Memory B cell (primary cell): ENCODE results near the gene SCMH1.

Source experiments
- ATAC-seq: fragments of 150-1000 bp; cut with Tn5 transposase; 2 replicates; pipeline ENCODE4 v1.10.0; 2021; ENCODE audit warnings: low read depth, mild to moderate bottlenecking, moderate library complexity
- DNase-seq, 2 donors: peaks; one replicate each; pipeline ENCODE4 v3.0.0; 2022; ENCODE audit warnings: low spot score in 2 of 2
- H3K27ac Mint-ChIP-seq: one replicate; pipeline ENCODE4 v1.8.0; 2022; ENCODE audit warnings: mild to moderate bottlenecking, moderate library complexity, mixed read lengths
- H3K27me3 Mint-ChIP-seq: one replicate; pipeline ENCODE4 v1.8.0; 2022; ENCODE audit warnings: mixed read lengths
- H3K36me3 Mint-ChIP-seq: one replicate; pipeline ENCODE4 v1.8.0; 2022; ENCODE audit warnings: mild to moderate bottlenecking, mixed read lengths
- H3K4me1 Mint-ChIP-seq: one replicate; pipeline ENCODE4 v1.8.0; 2022; ENCODE audit warnings: mixed read lengths
- H3K4me3 Mint-ChIP-seq: one replicate; pipeline ENCODE4 v1.8.0; 2022; ENCODE audit warnings: mild to moderate bottlenecking, moderate library complexity, mixed read lengths
- H3K9me3 Mint-ChIP-seq: one replicate; pipeline ENCODE4 v1.8.0; 2022; ENCODE audit warnings: mixed read lengths

The SCMH1 gene

DNA sequence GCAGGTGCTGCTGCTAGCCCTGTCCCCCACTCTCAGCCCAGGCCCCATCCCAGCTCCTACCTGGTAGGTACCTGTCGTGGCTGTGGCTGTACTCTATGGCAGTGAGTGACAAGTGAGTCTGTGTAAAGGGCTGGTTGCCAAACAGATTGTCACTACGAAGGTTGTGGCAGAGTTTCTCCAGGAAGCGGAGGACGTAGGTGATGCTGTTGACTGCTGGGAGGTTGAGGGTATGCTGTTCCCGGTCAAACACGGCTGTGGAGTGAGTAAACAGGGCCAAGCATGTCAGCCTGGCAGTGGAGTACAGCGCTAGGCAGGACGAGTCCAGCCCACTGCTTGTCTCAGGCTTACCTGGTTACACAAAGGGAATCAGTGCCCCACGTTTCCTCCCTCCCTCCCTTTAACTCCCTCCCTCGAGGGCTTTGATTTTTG is 195.7 kb downstream of the SCMH1 start:
- H3K4me1 Mint-ChIP-seq = no peaks in the 10 kb centered on the region
- no peak overlapping the region for H3K27ac Mint-ChIP-seq
- DNase-seq = no peak
- H3K36me3 Mint-ChIP-seq = peaks cover 39% of the 10 kb centered on the region
- no peaks in the 10 kb centered on the region for H3K9me3 Mint-ChIP-seq
- no peak overlapping the region for H3K4me3 Mint-ChIP-seq
- ATAC-seq = no peak
- H3K27me3 Mint-ChIP-seq = no peaks in the 10 kb centered on the region

DNA sequence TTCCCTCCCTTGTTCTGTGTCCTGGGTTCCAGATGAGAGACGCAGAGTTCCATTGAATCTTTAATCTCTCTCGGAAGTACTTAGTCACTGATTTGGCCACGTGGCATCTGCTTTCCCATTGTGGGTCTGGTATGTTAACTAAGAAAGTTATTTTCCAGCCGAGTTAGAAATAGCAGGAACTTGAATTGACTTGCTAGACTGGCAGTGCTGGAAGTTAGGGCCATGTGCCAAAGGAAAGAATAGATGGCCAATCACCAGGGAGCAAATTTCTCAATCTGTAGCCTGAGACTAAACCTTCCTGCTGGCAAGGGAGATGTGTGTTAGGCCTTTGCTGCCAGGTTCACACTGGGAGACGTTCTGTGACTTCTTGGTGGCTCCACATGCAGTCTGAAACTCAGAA is 196.4 kb downstream of the SCMH1 start:
- Mint-ChIP-seq H3K4me1 (no peaks in the 10 kb centered on the region), H3K27ac (no peak overlapping the region), H3K9me3 (no peaks in the 10 kb centered on the region), H3K4me3 (no peak overlapping the region), H3K36me3 (peaks cover 39% of the 10 kb centered on the region), H3K27me3 (no peaks in the 10 kb centered on the region)
- DNase-seq (no peak), ATAC-seq (no peak)

DNA sequence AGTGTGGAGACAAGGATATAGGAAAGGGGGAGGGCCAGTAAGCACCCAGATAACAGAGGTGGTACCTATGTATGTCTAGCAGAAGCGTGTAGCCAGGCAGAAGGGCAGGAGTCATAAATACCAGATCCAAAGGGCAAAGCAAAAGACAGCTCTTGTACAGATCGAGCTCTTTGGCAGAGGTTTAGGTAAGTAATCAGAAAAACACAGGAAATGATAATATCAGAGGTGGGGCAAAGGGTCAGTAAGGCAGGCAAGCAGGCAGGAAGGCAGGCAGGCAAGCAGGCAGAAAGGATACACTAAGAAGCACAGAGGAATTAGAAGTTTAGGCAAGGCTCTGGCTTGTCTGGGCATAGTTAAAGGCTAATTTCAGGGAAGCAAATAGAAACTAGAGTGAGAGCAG is 197.9 kb downstream of the SCMH1 start:
- no peak for ATAC-seq
- no peaks in the 10 kb centered on the region for H3K9me3 Mint-ChIP-seq
- no peak overlapping the region for H3K4me3 Mint-ChIP-seq
- DNase-seq = no peak
- H3K36me3 Mint-ChIP-seq = peaks cover 38% of the 10 kb centered on the region
- H3K27ac Mint-ChIP-seq = no peak overlapping the region
- H3K27me3 Mint-ChIP-seq = no peaks in the 10 kb centered on the region
- no peaks in the 10 kb centered on the region for H3K4me1 Mint-ChIP-seq

DNA sequence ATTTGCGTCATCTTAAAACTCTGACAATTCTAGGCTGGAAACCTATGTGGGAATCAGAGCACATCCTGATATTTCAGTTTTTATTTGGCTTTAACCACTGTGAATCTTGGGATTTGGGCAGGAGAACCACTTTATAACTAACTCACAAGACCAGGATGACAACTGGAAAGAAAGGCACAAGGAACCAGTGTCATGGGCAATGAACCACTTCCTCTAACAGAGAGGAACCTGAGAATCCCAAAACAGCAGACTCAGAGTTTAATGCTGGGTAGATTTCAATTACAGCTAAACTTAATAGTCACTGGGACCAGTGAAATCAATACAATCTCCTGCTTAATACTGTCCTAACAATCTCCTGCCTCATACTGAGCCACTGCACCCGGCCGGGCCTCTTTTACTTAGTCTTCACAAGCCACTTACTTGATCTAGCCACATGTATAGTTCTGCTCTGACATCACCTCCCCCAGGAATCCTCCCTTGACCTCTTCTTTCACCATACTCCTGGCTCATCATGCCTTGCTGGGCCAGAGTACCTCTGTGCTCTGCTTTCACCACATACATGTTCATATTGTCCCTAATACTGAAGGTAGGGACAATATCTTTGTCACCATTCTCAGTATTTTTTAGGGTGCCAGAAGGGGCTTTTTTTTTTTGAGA is 200.4 kb downstream of the SCMH1 start:
- Mint-ChIP-seq H3K27me3 (no peaks in the 10 kb centered on the region), H3K36me3 (peaks cover 22% of the 10 kb centered on the region), H3K4me3 (no peak overlapping the region), H3K4me1 (no peaks in the 10 kb centered on the region), H3K27ac (no peak overlapping the region), H3K9me3 (no peaks in the 10 kb centered on the region)
- ATAC-seq = no peak
- no peak for DNase-seq

DNA sequence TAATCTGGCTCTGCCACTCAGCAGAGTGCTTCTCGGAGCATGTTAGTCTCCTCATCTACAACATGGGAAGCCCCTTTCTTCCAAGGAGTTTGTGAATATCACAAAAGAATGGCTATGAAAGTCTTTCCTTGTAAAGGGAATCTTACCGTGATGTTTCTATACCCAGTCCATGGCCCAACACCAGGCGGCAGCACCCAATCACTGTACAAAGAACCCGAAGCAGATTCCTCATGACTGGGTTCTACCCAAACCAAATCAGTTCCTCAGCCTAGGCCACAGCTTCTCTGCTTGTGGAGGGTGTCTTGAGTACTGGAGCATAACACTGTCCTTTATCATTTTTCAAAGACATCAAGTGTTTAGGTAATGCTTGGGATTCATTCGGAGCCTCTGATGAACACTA is 204.0 kb downstream of the SCMH1 start:
- H3K4me3 Mint-ChIP-seq = no peak overlapping the region
- DNase-seq (no peak), ATAC-seq (no peak)
- H3K4me1 Mint-ChIP-seq = no peaks in the 10 kb centered on the region
- H3K27ac Mint-ChIP-seq = no peak overlapping the region
- H3K9me3 Mint-ChIP-seq = no peaks in the 10 kb centered on the region
- H3K36me3 Mint-ChIP-seq = peaks cover 14% of the 10 kb centered on the region
- H3K27me3 Mint-ChIP-seq = no peaks in the 10 kb centered on the region

DNA sequence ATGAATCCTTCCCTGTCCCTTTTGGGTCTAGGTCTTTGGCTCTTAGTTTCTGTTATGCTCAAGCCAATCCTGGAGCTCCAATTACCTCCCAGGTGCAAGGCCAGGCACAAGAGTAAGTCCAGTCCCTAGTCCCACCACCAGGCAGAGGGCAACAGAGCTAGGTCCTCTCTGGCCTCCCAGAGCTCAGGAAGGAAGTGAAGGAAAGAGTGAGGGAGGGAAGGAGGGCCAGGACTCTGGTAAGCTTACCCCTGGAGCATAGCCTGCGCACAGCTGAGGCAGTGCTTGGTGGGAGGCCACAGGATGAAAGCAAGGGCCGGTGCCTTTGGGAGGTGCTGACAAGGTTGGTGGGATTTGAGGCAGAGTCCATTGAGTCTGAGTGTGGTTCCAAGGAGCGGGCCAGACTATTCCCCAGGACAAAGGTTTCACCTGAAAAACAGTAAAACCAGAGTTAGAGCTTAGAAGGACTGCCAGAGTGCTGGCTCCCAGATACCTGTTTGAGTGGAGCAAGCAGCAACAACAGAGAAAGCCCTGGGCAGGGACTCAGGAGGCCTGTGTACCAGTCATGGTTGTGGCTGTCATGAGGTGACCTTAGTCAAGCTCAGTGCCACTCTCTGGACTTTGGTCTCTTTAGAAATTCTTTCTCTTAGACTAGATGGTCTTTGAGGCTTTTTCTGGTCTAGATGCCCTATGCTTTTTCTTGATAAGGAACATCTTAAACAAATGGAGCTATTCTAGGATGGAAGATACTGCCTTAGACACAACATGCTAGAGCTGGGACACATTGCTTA is 204.8 kb downstream of the SCMH1 start:
- Mint-ChIP-seq H3K4me3 (no peak overlapping the region), H3K9me3 (no peaks in the 10 kb centered on the region), H3K36me3 (peaks cover 15% of the 10 kb centered on the region), H3K27me3 (no peaks in the 10 kb centered on the region), H3K27ac (no peak overlapping the region), H3K4me1 (peaks cover under 1% of the 10 kb centered on the region)
- ATAC-seq = no peak
- DNase-seq = no peak

DNA sequence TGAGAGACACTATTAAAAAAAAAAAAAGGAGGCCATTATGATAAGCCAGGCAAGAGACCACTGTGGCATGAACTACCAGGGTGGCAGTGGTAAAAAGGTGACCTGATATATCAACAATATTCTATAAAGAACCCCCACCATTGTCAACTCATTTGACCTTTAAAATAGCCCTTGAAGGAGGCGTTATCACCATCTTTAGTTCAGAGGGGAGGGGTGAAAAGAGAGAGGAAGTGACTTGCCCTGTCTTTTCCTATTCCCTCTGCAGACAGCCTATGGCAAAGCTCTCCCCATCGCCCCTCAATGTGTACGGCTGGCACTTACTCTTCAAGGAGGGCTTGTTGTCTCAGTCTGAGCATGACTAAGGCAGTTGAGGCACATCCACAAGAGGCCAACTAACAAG is 208.8 kb downstream of the SCMH1 start:
- ATAC-seq = no peak
- Mint-ChIP-seq H3K36me3 (peaks cover 26% of the 10 kb centered on the region), H3K27me3 (no peaks in the 10 kb centered on the region), H3K9me3 (peaks cover 2% of the 10 kb centered on the region), H3K4me1 (peaks cover 3% of the 10 kb centered on the region), H3K27ac (no peak overlapping the region), H3K4me3 (no peak overlapping the region)
- no peak for DNase-seq

DNA sequence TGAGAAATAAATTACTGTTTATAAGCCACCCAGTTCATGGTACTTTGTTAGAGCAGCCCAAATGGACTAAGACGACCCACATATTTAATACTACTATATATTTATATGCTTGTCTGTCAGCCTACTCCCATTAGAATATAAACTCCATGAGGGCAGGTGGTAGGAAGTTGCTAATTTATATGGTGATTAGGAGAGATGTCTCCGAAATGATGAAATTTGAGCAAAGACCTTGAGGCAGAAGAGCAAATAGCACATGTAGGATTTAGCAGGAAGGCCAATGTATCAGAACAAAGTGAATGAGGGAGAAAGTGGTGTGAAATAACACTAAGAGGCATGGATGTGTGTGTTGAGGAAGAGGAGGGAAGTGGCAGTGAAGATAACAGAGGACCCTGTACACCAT is 210.0 kb downstream of the SCMH1 start:
- H3K27ac Mint-ChIP-seq = no peak overlapping the region
- H3K27me3 Mint-ChIP-seq = no peaks in the 10 kb centered on the region
- H3K9me3 Mint-ChIP-seq = peaks cover 2% of the 10 kb centered on the region
- H3K4me1 Mint-ChIP-seq = peaks cover 3% of the 10 kb centered on the region
- no peak overlapping the region for H3K4me3 Mint-ChIP-seq
- no peak for DNase-seq
- ATAC-seq = no peak
- peaks cover 32% of the 10 kb centered on the region for H3K36me3 Mint-ChIP-seq

DNA sequence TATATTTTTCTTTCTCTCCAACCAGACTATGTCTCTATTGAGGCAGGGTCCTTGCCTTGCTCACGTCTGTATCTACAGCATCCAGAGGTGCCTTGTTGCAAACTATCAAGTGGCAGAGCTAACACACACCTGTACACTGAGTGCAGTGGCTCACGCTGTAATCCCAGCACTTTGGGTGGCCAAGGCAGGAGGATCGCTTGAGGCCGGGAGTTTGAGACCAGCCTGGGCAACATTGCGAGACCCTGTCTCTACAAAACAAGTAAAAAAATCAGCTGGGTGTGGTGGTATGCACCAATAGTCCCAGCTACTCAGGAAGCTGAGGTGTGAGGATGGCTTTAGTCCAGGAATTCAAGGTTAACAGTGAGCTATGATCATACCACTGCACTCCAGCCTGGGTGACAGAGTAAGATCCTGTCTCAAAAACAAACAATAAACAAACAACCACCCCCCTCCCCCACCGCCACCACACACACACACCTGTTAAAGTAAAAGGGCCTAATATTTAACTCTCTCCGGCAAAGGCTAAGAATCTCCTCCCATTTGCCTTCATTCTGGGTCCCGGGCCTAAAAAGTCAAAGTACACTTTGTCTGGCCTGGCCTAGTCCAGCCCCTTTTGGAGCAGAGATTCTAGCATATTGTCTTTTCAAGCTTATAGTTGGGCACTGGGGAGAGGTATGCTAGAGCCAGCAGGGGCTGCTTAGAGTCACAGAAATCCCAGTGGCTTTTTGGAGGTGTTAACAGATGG is 211.1 kb downstream of the SCMH1 start:
- DNase-seq = no peak
- H3K4me3 Mint-ChIP-seq = no peak overlapping the region
- peaks cover 2% of the 10 kb centered on the region for H3K9me3 Mint-ChIP-seq
- peaks cover 32% of the 10 kb centered on the region for H3K36me3 Mint-ChIP-seq
- peaks cover 10% of the 10 kb centered on the region for H3K4me1 Mint-ChIP-seq
- ATAC-seq = no peak
- H3K27ac Mint-ChIP-seq = no peak overlapping the region
- no peaks in the 10 kb centered on the region for H3K27me3 Mint-ChIP-seq

DNA sequence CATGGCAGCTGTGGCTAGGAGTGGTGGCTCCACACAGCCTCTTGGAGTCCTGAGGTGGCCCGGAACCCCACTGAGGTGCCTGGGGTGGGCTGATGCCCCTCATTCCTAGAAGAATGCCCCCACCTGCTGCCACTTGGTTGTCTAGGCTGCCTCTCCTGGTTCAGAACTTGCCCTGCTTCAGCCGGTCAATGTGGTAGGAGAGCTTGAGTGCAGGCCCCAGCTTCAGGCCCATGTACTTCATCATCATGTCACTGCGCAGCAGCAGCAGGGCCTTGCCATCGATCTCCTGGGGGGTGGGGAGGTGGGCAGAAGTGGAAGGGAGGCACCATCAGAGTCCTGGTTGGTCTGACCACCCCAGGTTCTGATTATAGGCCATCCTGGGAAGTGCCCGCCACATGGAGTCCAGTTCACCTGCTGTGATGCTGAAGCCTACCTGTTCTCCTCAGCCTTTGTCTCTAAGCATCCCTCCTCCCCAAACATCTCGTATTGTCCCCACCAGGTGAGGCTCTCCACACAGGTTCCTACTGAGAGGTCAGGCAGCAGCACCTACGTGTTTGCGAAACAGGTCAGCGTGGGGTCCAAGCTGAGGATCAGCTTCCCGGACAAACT is 214.0 kb downstream of the SCMH1 start:
- Mint-ChIP-seq H3K4me3 (no peak overlapping the region), H3K27ac (peak overlapping the region; percentile 53), H3K9me3 (peaks cover 2% of the 10 kb centered on the region), H3K27me3 (no peaks in the 10 kb centered on the region), H3K36me3 (peaks cover 29% of the 10 kb centered on the region), H3K4me1 (peaks cover 19% of the 10 kb centered on the region)
- DNase-seq (no peak), ATAC-seq (no peak)

DNA sequence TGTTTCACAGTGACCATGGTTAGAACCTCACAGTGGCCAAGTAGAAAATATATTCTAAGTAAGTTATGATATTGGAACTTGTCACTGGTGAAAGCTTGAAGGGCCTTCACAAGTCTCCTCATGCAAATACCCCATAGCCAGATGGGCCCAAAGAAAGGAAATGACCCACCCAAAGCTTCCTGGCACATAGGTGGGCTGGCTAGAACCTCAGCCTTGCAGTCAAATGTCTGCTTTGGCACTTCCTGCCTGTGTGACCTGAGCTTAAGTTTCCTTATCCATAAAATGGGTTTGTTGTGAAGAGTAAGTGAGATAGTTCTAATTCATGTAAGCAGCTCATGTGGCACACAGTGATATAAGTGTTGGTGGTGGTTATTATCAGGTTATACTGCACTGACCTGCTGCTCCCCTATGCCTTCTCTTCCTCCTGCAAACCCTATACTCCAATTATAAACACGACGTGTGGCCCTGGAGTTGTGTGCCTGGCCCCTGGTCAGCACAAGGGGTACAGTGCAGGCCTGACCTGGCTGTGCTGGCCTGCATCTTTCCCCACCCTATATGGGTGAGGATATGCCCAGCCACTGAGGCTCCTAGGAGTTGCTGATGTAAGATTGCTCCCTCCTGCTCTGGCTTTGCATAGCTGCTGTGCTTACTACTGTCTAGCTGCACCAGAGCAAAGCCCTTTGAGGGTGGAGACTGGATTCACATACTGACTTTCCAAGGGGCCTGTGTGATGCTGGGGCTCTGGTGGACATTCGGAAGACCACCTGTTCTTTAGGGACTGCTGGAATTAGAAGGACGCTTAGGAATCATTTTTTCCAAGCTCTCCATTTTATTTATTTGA is 215.9 kb downstream of the SCMH1 start:
- H3K9me3 Mint-ChIP-seq = no peaks in the 10 kb centered on the region
- no peaks in the 10 kb centered on the region for H3K27me3 Mint-ChIP-seq
- ATAC-seq = peak; percentile 67
- H3K36me3 Mint-ChIP-seq = peaks cover 24% of the 10 kb centered on the region
- DNase-seq = no peak
- H3K27ac Mint-ChIP-seq = peak overlapping the region; percentile 89
- peak overlapping the region; percentile 41 for H3K4me3 Mint-ChIP-seq
- H3K4me1 Mint-ChIP-seq = peaks cover 18% of the 10 kb centered on the region

DNA sequence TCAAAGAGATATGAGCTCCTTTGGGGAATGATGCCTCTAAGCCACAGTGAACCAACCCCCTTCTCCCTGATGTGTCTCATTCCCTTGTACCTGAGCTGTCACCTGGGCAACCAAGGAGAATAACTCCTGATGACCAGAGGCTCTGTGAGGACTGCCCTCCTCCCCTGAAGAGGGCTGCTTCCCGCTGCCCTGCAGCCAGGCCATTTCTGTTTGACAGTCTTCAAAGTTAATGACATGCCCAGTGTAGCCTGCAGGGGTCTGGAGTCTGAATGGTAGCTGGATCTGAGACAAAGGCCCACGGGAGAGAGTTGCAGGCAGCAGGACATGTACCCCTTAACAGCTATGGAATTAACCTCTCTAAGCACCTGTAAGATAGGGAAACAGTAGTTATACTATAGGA is 217.2 kb downstream of the SCMH1 start:
- ATAC-seq = no peak
- Mint-ChIP-seq H3K4me1 (peaks cover 18% of the 10 kb centered on the region), H3K4me3 (no peak overlapping the region), H3K27ac (peak overlapping the region; percentile 60), H3K27me3 (no peaks in the 10 kb centered on the region), H3K36me3 (peaks cover 18% of the 10 kb centered on the region), H3K9me3 (no peaks in the 10 kb centered on the region)
- no peak for DNase-seq

DNA sequence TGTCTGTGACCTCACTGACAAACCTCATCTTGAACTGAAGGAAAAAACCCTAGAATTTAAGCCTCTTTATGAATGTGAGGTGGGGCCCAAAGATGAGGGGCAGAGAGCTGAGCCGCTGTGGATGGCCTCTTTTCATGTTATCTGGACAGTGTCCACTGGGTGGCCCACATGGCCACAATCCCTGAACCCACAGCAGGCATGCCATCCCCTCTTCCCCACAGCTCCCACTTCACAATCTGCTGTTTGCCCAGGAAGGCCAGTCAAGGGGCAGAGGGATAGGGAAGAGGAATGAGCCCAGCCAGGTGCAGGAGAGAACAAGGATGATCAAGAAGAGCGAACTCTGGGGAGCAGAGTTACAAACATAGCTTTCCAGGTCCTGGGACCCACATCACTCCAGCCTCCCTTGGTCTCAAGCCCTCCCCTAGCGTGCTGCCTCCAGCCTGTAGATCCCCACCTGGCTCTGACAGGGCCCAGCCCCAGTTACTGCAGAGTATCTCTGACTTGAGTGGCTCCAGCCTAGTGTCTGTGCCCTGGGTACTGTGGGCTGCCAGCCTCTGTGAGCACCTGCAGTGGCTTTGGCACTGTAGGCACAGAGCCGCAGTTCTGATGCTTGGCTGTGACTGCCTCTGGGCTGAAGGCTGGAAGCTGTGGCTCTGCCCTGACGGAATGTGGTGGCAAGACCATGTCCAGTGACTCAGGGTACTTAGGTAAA is 218.7 kb downstream of the SCMH1 start:
- H3K27ac Mint-ChIP-seq = peak overlapping the region; percentile 50
- ATAC-seq = no peak
- no peak overlapping the region for H3K4me3 Mint-ChIP-seq
- H3K27me3 Mint-ChIP-seq = no peaks in the 10 kb centered on the region
- DNase-seq = no peak
- H3K36me3 Mint-ChIP-seq = peaks cover 11% of the 10 kb centered on the region
- H3K9me3 Mint-ChIP-seq = no peaks in the 10 kb centered on the region
- H3K4me1 Mint-ChIP-seq = peaks cover 23% of the 10 kb centered on the region
